ENCODE measurements around the gene HTR2B. TPM values are rescaled to one million over a fixed set of nuclear protein-coding genes. Genes with fewer than 3 reads are reported as not detected.

Gene HTR2B
- total RNA-seq, 1 experiment from 2014 or later = not detected

DNA sequence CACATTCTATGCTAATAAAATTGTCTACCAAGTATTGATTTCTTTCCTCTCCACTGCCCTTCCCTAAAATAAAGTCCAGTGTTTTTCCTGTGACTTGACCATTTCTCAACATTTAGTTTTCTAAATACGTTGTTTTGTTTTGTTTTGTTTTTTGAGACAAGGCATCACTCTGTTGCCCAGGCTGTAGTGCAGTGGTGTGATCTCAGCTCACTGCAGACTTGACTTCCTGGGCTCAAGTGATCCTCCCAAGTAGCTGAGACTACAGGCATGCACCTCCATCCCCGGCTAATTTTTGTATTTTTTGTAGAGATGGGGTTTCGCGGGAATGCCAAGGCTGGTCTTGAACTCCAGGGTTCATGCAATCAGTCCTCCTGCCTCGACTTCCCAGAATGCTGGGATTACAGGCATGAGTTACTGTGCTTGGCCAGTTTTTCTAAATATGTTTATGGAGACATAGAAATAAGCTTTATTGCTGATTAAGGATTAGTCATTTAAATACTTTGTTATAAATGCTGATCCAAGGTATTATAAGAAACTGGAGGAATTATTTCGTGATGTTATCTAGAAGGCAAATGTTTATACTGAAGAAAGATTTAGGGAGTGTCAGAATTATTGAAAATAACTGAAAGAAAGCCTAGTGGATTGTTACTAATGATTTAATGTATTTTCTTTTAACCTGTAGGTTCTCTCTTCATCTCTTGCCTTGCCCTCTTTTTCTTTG lies 5.7 kb upstream of the HTR2B start:
- Histone ChIP-seq H3K27me3 (replicated peaks; ENCODE audit: control insufficient read depth, insufficient read depth, low read length) (no peaks in the 10 kb centered on the region), H3K4me1 (no peaks in the 10 kb centered on the region), H3K36me3 (ENCODE audit: control insufficient read depth, insufficient read depth, low read length) (no peaks in the 10 kb centered on the region), H3K9me3 (no peaks in the 10 kb centered on the region), H3K4me3 (ENCODE audit: low read depth, low read length) (no peak overlapping the region)
- BruUV-seq (replicated peaks) = no TSS peak
- peaks cover 6% of the 10 kb centered on the region for H3K4me1 Mint-ChIP-seq (ENCODE audit: low read depth, unreplicated experiment)
- no peaks in the 10 kb centered on the region for H3K9me3 Mint-ChIP-seq (ENCODE audit: unreplicated experiment)
- intact Hi-C loops (cut with micrococcal nuclease; ENCODE audit: unreplicated experiment) = no loop called here
- POLR2A ChIA-PET = no interaction called here
- H3K27me3 Mint-ChIP-seq (ENCODE audit: insufficient read depth, unreplicated experiment) = no peaks in the 10 kb centered on the region
- H3K27ac Mint-ChIP-seq (ENCODE audit: unreplicated experiment) = no peak overlapping the region
- TF ChIP-seq, protein P1, sequence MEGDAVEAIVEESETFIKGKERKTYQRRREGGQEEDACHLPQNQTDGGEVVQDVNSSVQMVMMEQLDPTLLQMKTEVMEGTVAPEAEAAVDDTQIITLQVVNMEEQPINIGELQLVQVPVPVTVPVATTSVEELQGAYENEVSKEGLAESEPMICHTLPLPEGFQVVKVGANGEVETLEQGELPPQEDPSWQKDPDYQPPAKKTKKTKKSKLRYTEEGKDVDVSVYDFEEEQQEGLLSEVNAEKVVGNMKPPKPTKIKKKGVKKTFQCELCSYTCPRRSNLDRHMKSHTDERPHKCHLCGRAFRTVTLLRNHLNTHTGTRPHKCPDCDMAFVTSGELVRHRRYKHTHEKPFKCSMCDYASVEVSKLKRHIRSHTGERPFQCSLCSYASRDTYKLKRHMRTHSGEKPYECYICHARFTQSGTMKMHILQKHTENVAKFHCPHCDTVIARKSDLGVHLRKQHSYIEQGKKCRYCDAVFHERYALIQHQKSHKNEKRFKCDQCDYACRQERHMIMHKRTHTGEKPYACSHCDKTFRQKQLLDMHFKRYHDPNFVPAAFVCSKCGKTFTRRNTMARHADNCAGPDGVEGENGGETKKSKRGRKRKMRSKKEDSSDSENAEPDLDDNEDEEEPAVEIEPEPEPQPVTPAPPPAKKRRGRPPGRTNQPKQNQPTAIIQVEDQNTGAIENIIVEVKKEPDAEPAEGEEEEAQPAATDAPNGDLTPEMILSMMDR (IDR thresholded peaks at IDR 0.05; ENCODE audit: insufficient read depth in 1 of 2, low read depth in 1 of 2, low read length in 1 of 2, severe bottlenecking in 1 of 2, unreplicated experiment in 1 of 2) = no peak
- no peak for DNase-seq
- H3K36me3 Mint-ChIP-seq (ENCODE audit: insufficient read depth, unreplicated experiment) = peaks cover 9% of the 10 kb centered on the region
- CTCF ChIA-PET = no interaction called here
- no peak overlapping the region for H3K4me3 Mint-ChIP-seq (ENCODE audit: unreplicated experiment)

DNA sequence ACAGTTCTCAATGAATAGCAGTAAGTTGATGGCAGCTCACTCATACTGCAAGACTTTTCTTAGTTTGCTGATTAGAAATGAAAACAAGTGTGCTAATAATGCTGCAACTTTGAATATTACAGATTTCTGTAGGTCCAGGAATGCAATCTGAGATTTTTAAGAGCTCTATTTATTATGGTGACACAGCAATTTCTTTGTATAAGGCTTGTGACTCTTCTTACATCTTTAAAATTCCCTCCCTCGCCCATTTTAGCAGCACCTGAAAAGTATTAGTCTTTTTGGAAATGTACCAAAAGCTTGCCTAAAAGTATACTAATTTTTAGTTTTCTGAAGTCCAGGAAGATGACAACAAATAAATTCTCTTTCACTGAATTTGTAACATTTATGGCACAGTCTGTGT lies 4.4 kb upstream of the HTR2B start:
- Histone ChIP-seq H3K9me3 (no peaks in the 10 kb centered on the region), H3K4me1 (no peaks in the 10 kb centered on the region), H3K4me3 (ENCODE audit: low read depth, low read length) (no peak overlapping the region), H3K36me3 (ENCODE audit: control insufficient read depth, insufficient read depth, low read length) (no peaks in the 10 kb centered on the region), H3K27me3 (replicated peaks; ENCODE audit: control insufficient read depth, insufficient read depth, low read length) (no peaks in the 10 kb centered on the region)
- intact Hi-C loops (cut with micrococcal nuclease; ENCODE audit: unreplicated experiment) = no loop called here
- H3K9me3 Mint-ChIP-seq (ENCODE audit: unreplicated experiment) = no peaks in the 10 kb centered on the region
- no peak for DNase-seq
- CTCF ChIA-PET = no interaction called here
- TF ChIP-seq, protein P1 (IDR thresholded peaks at IDR 0.05; ENCODE audit: insufficient read depth in 1 of 2, low read depth in 1 of 2, low read length in 1 of 2, severe bottlenecking in 1 of 2, unreplicated experiment in 1 of 2) = no peak
- no peak overlapping the region for H3K4me3 Mint-ChIP-seq (ENCODE audit: unreplicated experiment)
- peaks cover 6% of the 10 kb centered on the region for H3K4me1 Mint-ChIP-seq (ENCODE audit: low read depth, unreplicated experiment)
- no peak overlapping the region for H3K27ac Mint-ChIP-seq (ENCODE audit: unreplicated experiment)
- peaks cover 9% of the 10 kb centered on the region for H3K36me3 Mint-ChIP-seq (ENCODE audit: insufficient read depth, unreplicated experiment)
- no TSS peak for BruUV-seq (replicated peaks)
- H3K27me3 Mint-ChIP-seq (ENCODE audit: insufficient read depth, unreplicated experiment) = no peaks in the 10 kb centered on the region
- POLR2A ChIA-PET = no interaction called here

DNA sequence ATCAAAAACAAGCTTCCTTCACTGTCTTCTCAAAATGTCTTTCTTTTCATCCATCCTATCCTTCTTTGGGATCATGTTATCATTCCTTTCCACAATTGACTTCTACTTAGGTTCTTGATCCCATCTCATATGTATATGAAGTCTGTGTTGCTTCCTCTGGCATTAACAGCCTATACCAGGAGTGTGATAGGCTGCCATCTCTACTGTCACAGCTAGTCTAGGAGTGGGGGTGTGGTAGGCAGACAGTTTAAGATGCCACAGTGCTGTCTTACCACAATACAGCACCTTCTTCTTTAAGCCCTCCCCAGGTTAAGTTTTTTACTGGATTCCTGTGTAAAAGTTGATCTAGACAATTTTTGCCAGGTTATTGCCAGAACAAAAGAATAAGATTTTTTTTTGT lies 3.7 kb upstream of the HTR2B start:
- CTCF ChIA-PET = no interaction called here
- intact Hi-C loops (cut with micrococcal nuclease; ENCODE audit: unreplicated experiment) = no loop called here
- Histone ChIP-seq H3K9me3 (no peaks in the 10 kb centered on the region), H3K4me3 (ENCODE audit: low read depth, low read length) (no peak overlapping the region), H3K27me3 (replicated peaks; ENCODE audit: control insufficient read depth, insufficient read depth, low read length) (no peaks in the 10 kb centered on the region), H3K36me3 (ENCODE audit: control insufficient read depth, insufficient read depth, low read length) (no peaks in the 10 kb centered on the region), H3K4me1 (no peaks in the 10 kb centered on the region)
- peaks cover 13% of the 10 kb centered on the region for H3K4me1 Mint-ChIP-seq (ENCODE audit: low read depth, unreplicated experiment)
- POLR2A ChIA-PET = no interaction called here
- TF ChIP-seq, protein P1 (IDR thresholded peaks at IDR 0.05; ENCODE audit: insufficient read depth in 1 of 2, low read depth in 1 of 2, low read length in 1 of 2, severe bottlenecking in 1 of 2, unreplicated experiment in 1 of 2) = no peak
- DNase-seq = no peak
- peaks cover 9% of the 10 kb centered on the region for H3K36me3 Mint-ChIP-seq (ENCODE audit: insufficient read depth, unreplicated experiment)
- no peak overlapping the region for H3K4me3 Mint-ChIP-seq (ENCODE audit: unreplicated experiment)
- no peaks in the 10 kb centered on the region for H3K27me3 Mint-ChIP-seq (ENCODE audit: insufficient read depth, unreplicated experiment)
- no peaks in the 10 kb centered on the region for H3K9me3 Mint-ChIP-seq (ENCODE audit: unreplicated experiment)
- no TSS peak for BruUV-seq (replicated peaks)
- no peak overlapping the region for H3K27ac Mint-ChIP-seq (ENCODE audit: unreplicated experiment)

All from Caco-2 (cell line).